Esophagus muscularis mucosa (tissue), 3 donors: ENCODE data around the gene SIVA1.

Experiments
- POLR2A ChIP-seq: fragments of 450-650 bp; IDR thresholded peaks from one replicate; pipeline ENCODE4 v1.6.1; 2017; ENCODE audit warnings: antibody characterized with exemption, moderate library complexity, mild to moderate bottlenecking, low read depth
- POLR2AphosphoS5 ChIP-seq, 2 donors: sonication (generic); formaldehyde crosslinking; IDR thresholded peaks; one replicate each; pipeline ENCODE4 v1.6.1; 2017; ENCODE audit warnings: antibody characterized with exemption in 2 of 2
- TF ChIP-seq, protein P1 (sequence below), 3 experiments: fragments of 200-600 bp in 2 of 3; fragments of 450-650 bp in 1 of 3; sonication (generic) in 2 of 3; IDR thresholded peaks; one replicate each; pipeline ENCODE4 v1.5.1; 2017 to 2019; ENCODE audit warnings: antibody characterized with exemption in 3 of 3, mild to moderate bottlenecking in 2 of 3, moderate library complexity in 1 of 3

DNA sequence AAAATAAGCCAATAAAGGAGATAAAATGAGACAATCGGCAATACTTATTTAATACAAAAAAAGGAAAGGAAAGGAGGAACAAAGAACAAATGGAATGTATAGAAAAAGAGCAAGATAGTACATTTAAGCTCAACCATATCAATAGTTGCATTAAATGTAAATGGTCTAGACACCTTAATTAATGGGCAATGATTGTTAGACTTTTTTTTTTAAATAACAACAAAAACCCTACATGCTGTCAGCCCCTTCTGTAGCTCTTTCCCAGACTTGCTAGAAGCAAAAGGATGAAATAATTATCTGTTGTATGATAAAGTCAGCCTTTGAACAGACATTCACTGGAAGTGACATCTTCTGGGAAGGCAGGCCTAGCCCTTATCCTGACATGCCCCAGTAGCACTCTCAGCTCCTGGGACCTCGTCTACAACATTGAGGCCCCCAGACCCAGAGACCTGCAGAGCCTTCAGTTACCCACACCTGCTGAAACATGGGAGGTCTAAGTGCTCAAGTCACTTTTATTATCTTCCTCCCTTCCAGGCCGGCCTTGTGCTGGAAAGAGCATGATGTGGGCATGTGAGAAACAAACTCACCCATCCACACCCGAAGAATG lies 13.4 kb downstream of the SIVA1 start:
- TF ChIP-seq, protein P1, sequence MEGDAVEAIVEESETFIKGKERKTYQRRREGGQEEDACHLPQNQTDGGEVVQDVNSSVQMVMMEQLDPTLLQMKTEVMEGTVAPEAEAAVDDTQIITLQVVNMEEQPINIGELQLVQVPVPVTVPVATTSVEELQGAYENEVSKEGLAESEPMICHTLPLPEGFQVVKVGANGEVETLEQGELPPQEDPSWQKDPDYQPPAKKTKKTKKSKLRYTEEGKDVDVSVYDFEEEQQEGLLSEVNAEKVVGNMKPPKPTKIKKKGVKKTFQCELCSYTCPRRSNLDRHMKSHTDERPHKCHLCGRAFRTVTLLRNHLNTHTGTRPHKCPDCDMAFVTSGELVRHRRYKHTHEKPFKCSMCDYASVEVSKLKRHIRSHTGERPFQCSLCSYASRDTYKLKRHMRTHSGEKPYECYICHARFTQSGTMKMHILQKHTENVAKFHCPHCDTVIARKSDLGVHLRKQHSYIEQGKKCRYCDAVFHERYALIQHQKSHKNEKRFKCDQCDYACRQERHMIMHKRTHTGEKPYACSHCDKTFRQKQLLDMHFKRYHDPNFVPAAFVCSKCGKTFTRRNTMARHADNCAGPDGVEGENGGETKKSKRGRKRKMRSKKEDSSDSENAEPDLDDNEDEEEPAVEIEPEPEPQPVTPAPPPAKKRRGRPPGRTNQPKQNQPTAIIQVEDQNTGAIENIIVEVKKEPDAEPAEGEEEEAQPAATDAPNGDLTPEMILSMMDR (IDR thresholded peaks at IDR 0.05), result no peak
- TF ChIP-seq POLR2A, result no peak
- no peak for TF ChIP-seq POLR2AphosphoS5 (IDR thresholded peaks at IDR 0.05)
